Activated CD8-positive, alpha-beta T cell treated with anti-CD3 and anti-CD28 coated beads for 36 hours (primary cell): ENCODE results near the gene GPR108. TPM values are rescaled to one million over a fixed set of nuclear protein-coding genes. Genes with fewer than 3 reads are reported as not detected.

ENCODE experiments used
- ATAC-seq: fragments of 200-7000 bp; cut with Tn5 transposase; one replicate; pipeline ENCODE4 v1.10.0; 2021; ENCODE audit warnings: mild to moderate bottlenecking, moderate library complexity
- CTCF ChIA-PET: fragments of 350-600 bp; sonication (Branson Sonifier 250); formaldehyde crosslinking; loops from one replicate; lab custom pipeline; 2021; ENCODE audit warnings: antibody characterized with exemption; lab: Charles Lee
- POLR2A ChIA-PET: fragments of 350-600 bp; sonication (Branson Sonifier 250); formaldehyde crosslinking; loops from one replicate; lab custom pipeline; 2021; ENCODE audit warnings: antibody characterized with exemption; lab: Charles Lee
- DNase-seq: peaks from one replicate; pipeline ENCODE4 v3.0.0-alpha.2; 2020
- H3K27ac Mint-ChIP-seq: one replicate; pipeline ENCODE4 v1.8.0; 2021; ENCODE audit warnings: mild to moderate bottlenecking, mixed read lengths
- H3K27me3 Mint-ChIP-seq: one replicate; pipeline ENCODE4 v1.8.0; 2021; ENCODE audit warnings: mixed read lengths
- H3K36me3 Mint-ChIP-seq: one replicate; pipeline ENCODE4 v1.8.0; 2021; ENCODE audit warnings: low read depth, mixed read lengths
- H3K4me1 Mint-ChIP-seq: one replicate; pipeline ENCODE4 v1.8.0; 2021; ENCODE audit warnings: low read depth, mixed read lengths
- H3K4me3 Mint-ChIP-seq: one replicate; pipeline ENCODE4 v1.8.0; 2021; ENCODE audit warnings: mild to moderate bottlenecking, moderate library complexity, mixed read lengths
- H3K9me3 Mint-ChIP-seq: one replicate; pipeline ENCODE4 v1.8.0; 2021; ENCODE audit warnings: mixed read lengths
- CTCF ChIP-seq: fragments of 200-600 bp; IDR thresholded peaks from one replicate; pipeline ENCODE4 v1.8.0; 2022; ENCODE audit warnings: antibody characterized with exemption, mild to moderate bottlenecking
- intact Hi-C: fragments of 100-400 bp; cut with micrococcal nuclease; formaldehyde crosslinking; loops from one replicate; pipeline ENCODE4 v1.10.0; 2022
- total RNA-seq, 2 experiments: library from RNA; stranded (reverse); gene quantifications; one replicate each; pipeline ENCODE4 v1.2.3, GENCODE V29; 2021

The GPR108 gene
- total RNA-seq, 2 experiments from 2014 or later, result 58.2 to 64.8 TPM

- Mint-ChIP-seq H3K27me3 (no peaks in the 10 kb centered on the region), H3K27ac (no peak overlapping the region), H3K4me3 (no peak overlapping the region), H3K36me3 (peaks cover 29% of the 10 kb centered on the region), H3K4me1 (peaks cover 15% of the 10 kb centered on the region), H3K9me3 (no peaks in the 10 kb centered on the region)
- CTCF ChIA-PET, result interaction anchor here (0.7 to 2.0 kb wide), 6 partner anchors 8 to 131 kb away, joined by 3 to 9 read pairs (median 4); partner anchors contain the start of gene TNFSF14
- ATAC-seq, result no peak
- intact Hi-C loops, result loop anchor here (10.0 kb wide), 1 partner anchor 218 kb away; no protein-coding TSS in a partner anchor
- no peak for DNase-seq
- no peak for TF ChIP-seq CTCF
- POLR2A ChIA-PET, result interaction anchor here (0.7 kb wide), 1 partner anchor 612 kb away, joined by 3 read pairs; no protein-coding TSS in a partner anchor
These were observed 4.5 kb downstream of the GPR108 start for GRCh38 chr19:6732803-6733337.

- Mint-ChIP-seq H3K27ac (no peak overlapping the region), H3K9me3 (no peaks in the 10 kb centered on the region), H3K4me1 (peaks cover 12% of the 10 kb centered on the region), H3K27me3 (no peaks in the 10 kb centered on the region), H3K4me3 (no peak overlapping the region), H3K36me3 (peaks cover 29% of the 10 kb centered on the region)
- ChIA-PET POLR2A (interaction anchor here (0.8 kb wide), 1 partner anchor 11 kb away, joined by 3 read pairs; the partner anchor contains the start of gene C3), CTCF (no interaction called here)
- intact Hi-C loops, result loop anchor here (10.0 kb wide), 1 partner anchor 217 kb away; no protein-coding TSS in a partner anchor
- no peak for TF ChIP-seq CTCF
- ATAC-seq, result no peak
- DNase-seq, result no peak
These were observed 5.6 kb downstream of the GPR108 start for GRCh38 chr19:6731822-6732221.

GRCh38 chr19:6730941-6731670 is 6.3 kb downstream of the GPR108 start:
- intact Hi-C loops, result loop anchor here (10.0 kb wide), 1 partner anchor 216 kb away; no protein-coding TSS in a partner anchor
- no peak for TF ChIP-seq CTCF
- peaks cover 9% of the 10 kb centered on the region for H3K4me1 Mint-ChIP-seq
- H3K27ac Mint-ChIP-seq, result no peak overlapping the region
- DNase-seq, result no peak
- no peaks in the 10 kb centered on the region for H3K9me3 Mint-ChIP-seq
- no peak for ATAC-seq
- H3K27me3 Mint-ChIP-seq, result no peaks in the 10 kb centered on the region
- H3K4me3 Mint-ChIP-seq, result no peak overlapping the region
- ChIA-PET POLR2A (interaction anchor here (0.8 kb wide), 1 partner anchor 10 kb away, joined by 3 read pairs; the partner anchor contains the start of gene C3), CTCF (no interaction called here)
- H3K36me3 Mint-ChIP-seq, result peaks cover 26% of the 10 kb centered on the region

GRCh38 chr19:6730153-6730804 is 7.1 kb downstream of the GPR108 start:
- ChIA-PET POLR2A (no interaction called here), CTCF (no interaction called here)
- ATAC-seq (peak; percentile 93), DNase-seq (peak; percentile 82)
- H3K27ac Mint-ChIP-seq, result no peak overlapping the region
- no peak for TF ChIP-seq CTCF
- no peaks in the 10 kb centered on the region for H3K9me3 Mint-ChIP-seq
- H3K4me1 Mint-ChIP-seq, result peaks cover 4% of the 10 kb centered on the region
- no peaks in the 10 kb centered on the region for H3K27me3 Mint-ChIP-seq
- H3K4me3 Mint-ChIP-seq, result no peak overlapping the region
- peaks cover 22% of the 10 kb centered on the region for H3K36me3 Mint-ChIP-seq
- intact Hi-C loops, result loop anchor here (10.0 kb wide), 1 partner anchor 215 kb away; no protein-coding TSS in a partner anchor
